ENCODE measurements around the gene POU3F1. TPM values are rescaled to one million over a fixed set of nuclear protein-coding genes. Genes with fewer than 3 reads are reported as not detected.
A peak's percentile ranks its signal among the peaks of the same experiment; 100 is the strongest.

The POU3F1 gene
- total RNA-seq, 2 donors from 2014 or later, result 0.20 to 0.46 TPM

DNA sequence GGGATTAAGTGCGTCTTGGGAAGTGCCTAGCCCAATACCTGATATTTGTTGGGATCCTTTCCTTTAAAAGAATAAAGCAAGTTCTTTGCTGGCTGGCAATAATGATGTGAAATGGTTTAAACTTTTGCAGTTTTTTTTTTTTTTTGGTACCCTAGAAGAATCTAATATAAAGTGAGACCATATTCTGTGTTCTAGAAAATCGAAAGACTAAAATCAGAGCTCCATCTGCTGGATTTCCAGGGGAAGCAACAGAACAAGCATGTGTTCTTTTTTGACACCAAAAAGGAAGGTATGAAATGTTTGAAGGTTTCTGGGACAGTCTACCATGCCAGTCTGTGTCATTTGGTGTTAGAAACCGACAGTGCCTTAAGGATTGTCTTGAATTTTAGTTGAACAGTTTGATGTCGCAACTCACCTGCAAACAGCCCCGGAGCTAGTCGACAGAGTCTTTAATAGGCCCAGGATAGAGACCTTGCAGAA is 27.7 kb downstream of the POU3F1 start:
- peaks cover 61% of the 10 kb centered on the region for H3K36me3 Mint-ChIP-seq (ENCODE audit: low read depth)

GRCh38 chr1:38015978-38016725 is 30.4 kb downstream of the POU3F1 start:
- no peaks in the 10 kb centered on the region for H3K27me3 Mint-ChIP-seq (ENCODE audit: insufficient read depth)
- Histone ChIP-seq H3K9me3 (ENCODE audit: control insufficient read depth, low read length) (no peaks in the 10 kb centered on the region), H3K4me1 (ENCODE audit: control insufficient read depth, insufficient read depth, low read length) (no peaks in the 10 kb centered on the region), H3K27me3 (ENCODE audit: control insufficient read depth, insufficient read depth, low read length, poor library complexity, severe bottlenecking) (no peaks in the 10 kb centered on the region), H3K4me3 (ENCODE audit: low read length) (no peak overlapping the region), H3K36me3 (ENCODE audit: control insufficient read depth, insufficient read depth, low read length) (peaks cover 56% of the 10 kb centered on the region), H3K9ac (ENCODE audit: extremely low read depth, low read length, poor library complexity, severe bottlenecking) (no peak overlapping the region), H3K27ac (ENCODE audit: low read depth, low read length) (no peak overlapping the region)
- H3K4me1 Mint-ChIP-seq, result peaks cover 9% of the 10 kb centered on the region
- no peak overlapping the region for H3K4me3 Mint-ChIP-seq
- H3K9me3 Mint-ChIP-seq, result peaks cover 3% of the 10 kb centered on the region
- H3K27ac Mint-ChIP-seq, result peak overlapping the region; percentile 90
- no peak for DNase-seq
- peaks cover 44% of the 10 kb centered on the region for H3K36me3 Mint-ChIP-seq (ENCODE audit: low read depth)
- 92 to 94% methylated on average over 5 to 6 of the region's 6 CpGs for WGBS, 2 experiments (ENCODE audit: insufficient coverage in 1 of 2, insufficient read length in 1 of 2)
- no peak for TF ChIP-seq CTCF (conservative IDR thresholded peaks at IDR 0.05)

More for the DNA sequence above, 27.7 kb downstream of the POU3F1 start:
- Mint-ChIP-seq H3K27me3 (ENCODE audit: insufficient read depth) (no peaks in the 10 kb centered on the region), H3K9me3 (no peaks in the 10 kb centered on the region), H3K4me3 (no peak overlapping the region), H3K27ac (no peak overlapping the region), H3K4me1 (peaks cover 3% of the 10 kb centered on the region)
- Histone ChIP-seq H3K27ac (ENCODE audit: low read depth, low read length) (no peak overlapping the region), H3K27me3 (ENCODE audit: control insufficient read depth, insufficient read depth, low read length, poor library complexity, severe bottlenecking) (no peaks in the 10 kb centered on the region), H3K4me1 (ENCODE audit: control insufficient read depth, insufficient read depth, low read length) (no peaks in the 10 kb centered on the region), H3K36me3 (ENCODE audit: control insufficient read depth, insufficient read depth, low read length) (peaks cover 83% of the 10 kb centered on the region), H3K9ac (ENCODE audit: extremely low read depth, low read length, poor library complexity, severe bottlenecking) (no peak overlapping the region), H3K9me3 (ENCODE audit: control insufficient read depth, low read length) (no peaks in the 10 kb centered on the region), H3K4me3 (ENCODE audit: low read length) (no peak overlapping the region)
- no peak for DNase-seq
- peak; percentile 75 for TF ChIP-seq CTCF (conservative IDR thresholded peaks at IDR 0.05)
- WGBS, 2 experiments (ENCODE audit: insufficient coverage in 1 of 2, insufficient read length in 1 of 2), result 89 to 98% methylated on average over 6 of the region's 6 CpGs

- H3K27ac Mint-ChIP-seq, result no peak overlapping the region
- H3K4me1 ChIP-seq (ENCODE audit: control insufficient read depth, insufficient read depth, low read length), result no peaks in the 10 kb centered on the region
- H3K36me3 Mint-ChIP-seq (ENCODE audit: low read depth), result peaks cover 34% of the 10 kb centered on the region
- H3K9me3 ChIP-seq (ENCODE audit: control insufficient read depth, low read length), result no peaks in the 10 kb centered on the region
- H3K4me3 ChIP-seq (ENCODE audit: low read length), result no peak overlapping the region
- no peak overlapping the region for H3K9ac ChIP-seq (ENCODE audit: extremely low read depth, low read length, poor library complexity, severe bottlenecking)
- no peak for DNase-seq
- H3K27me3 ChIP-seq (ENCODE audit: control insufficient read depth, insufficient read depth, low read length, poor library complexity, severe bottlenecking), result no peaks in the 10 kb centered on the region
- H3K4me1 Mint-ChIP-seq, result peaks cover 9% of the 10 kb centered on the region
- no peak overlapping the region for H3K27ac ChIP-seq (ENCODE audit: low read depth, low read length)
- peaks cover 3% of the 10 kb centered on the region for H3K9me3 Mint-ChIP-seq
- no peaks in the 10 kb centered on the region for H3K27me3 Mint-ChIP-seq (ENCODE audit: insufficient read depth)
- 90 to 93% methylated on average over 8 to 11 of the region's 11 CpGs for WGBS, 2 experiments (ENCODE audit: insufficient coverage in 1 of 2, insufficient read length in 1 of 2)
- no peak for TF ChIP-seq CTCF (conservative IDR thresholded peaks at IDR 0.05)
- peaks cover 44% of the 10 kb centered on the region for H3K36me3 ChIP-seq (ENCODE audit: control insufficient read depth, insufficient read depth, low read length)
- H3K4me3 Mint-ChIP-seq, result no peak overlapping the region
These were observed 31.7 kb downstream of the POU3F1 start for GRCh38 chr1:38014724-38015424.
